HepG2 (cell line): Measurements from ENCODE around the gene PIGV. TPM values are rescaled to one million over a fixed set of nuclear protein-coding genes. Genes with fewer than 3 reads are reported as not detected.
A peak's percentile ranks its signal among the peaks of the same experiment; 100 is the strongest.

Experiments
- ARID2 ChIP-seq: sonication (generic); formaldehyde crosslinking; IDR thresholded peaks from 2 replicates; pipeline ENCODE4 v1.8.1; 2022; ENCODE audit warnings: mild to moderate bottlenecking, missing genetic modification reagents, borderline replicate concordance
- BHLHE40 ChIP-seq: IDR thresholded peaks from 2 replicates; pipeline ENCODE4 v1.6.1; 2011; ENCODE audit warnings: low read length, improper control_type of control experiment
- CBX5 ChIP-seq: sonication (generic); formaldehyde crosslinking; IDR thresholded peaks from 2 replicates; pipeline ENCODE4 v1.4.0; 2020; ENCODE audit warnings: missing genetic modification reagents, borderline replicate concordance
- FOXA3 ChIP-seq: IDR thresholded peaks from 2 replicates; pipeline ENCODE4 v1.6.1; 2016; ENCODE audit warnings: missing genetic modification reagents, missing compliant biosample characterization
- FOXM1 ChIP-seq: sonication (generic); formaldehyde crosslinking; IDR thresholded peaks from 2 replicates; pipeline ENCODE4 v1.5.0; 2020; ENCODE audit warnings: missing genetic modification reagents
- HES4 ChIP-seq: sonication (generic); formaldehyde crosslinking; IDR thresholded peaks from 2 replicates; pipeline ENCODE4 v1.9.0; 2021; ENCODE audit warnings: mild to moderate bottlenecking, missing genetic modification reagents, borderline replicate concordance
- HNF4A ChIP-seq: sonication (generic); formaldehyde crosslinking; IDR thresholded peaks from 2 replicates; pipeline ENCODE4 v1.4.0; 2020; ENCODE audit warnings: missing genetic modification reagents
- ONECUT2 ChIP-seq: sonication (generic); formaldehyde crosslinking; IDR thresholded peaks from 2 replicates; pipeline ENCODE4 v1.4.0; 2020; ENCODE audit warnings: missing genetic modification reagents
- SNAPC2 ChIP-seq: sonication (generic); formaldehyde crosslinking; IDR thresholded peaks from 2 replicates; pipeline ENCODE4 v1.8.1; 2022; ENCODE audit warnings: mild to moderate bottlenecking, missing genetic modification reagents
- SSRP1 ChIP-seq: IDR thresholded peaks from 2 replicates; pipeline ENCODE4 v1.6.1; 2016; ENCODE audit warnings: control low read depth
- TFAP4 ChIP-seq: sonication (generic); IDR thresholded peaks from 2 replicates; pipeline ENCODE4 v1.6.1; 2016; ENCODE audit warnings: low read depth, borderline replicate concordance
- ZBTB26 ChIP-seq: IDR thresholded peaks from 2 replicates; pipeline ENCODE4 v1.6.1; 2016; ENCODE audit warnings: missing compliant biosample characterization, missing genetic modification reagents, borderline replicate concordance
- ZBTB7A ChIP-seq: sonication (generic); formaldehyde crosslinking; IDR thresholded peaks from 2 replicates; pipeline ENCODE4 v1.8.0; 2022; ENCODE audit warnings: mild to moderate bottlenecking, missing genetic modification reagents
- ZNF280B ChIP-seq: sonication (generic); formaldehyde crosslinking; IDR thresholded peaks from 2 replicates; pipeline ENCODE4 v1.5.0; 2020; ENCODE audit warnings: missing genetic modification reagents, mild to moderate bottlenecking, borderline replicate concordance
- ZNF629 ChIP-seq: sonication (generic); formaldehyde crosslinking; conservative IDR thresholded peaks from 2 replicates; pipeline ENCODE4 v1.5.0; 2020; ENCODE audit warnings: missing genetic modification reagents
- polyA plus RNA-seq, 8 experiments: library from polyadenylated mRNA; depleted of rRNA in 3 of 8; stranded (reverse) in 7 of 8; unstranded in 1 of 8; fragments of >200 nt; fragmentation: Illumina TruSeq in 4 of 8; extraction: Trizol in 4 of 8; gene quantifications; 2 replicates each; pipeline versions ENCODE4 v1.2.1 to v1.2.3, GENCODE V29; 2011 to 2016; ENCODE audit warnings: low read depth in 4 of 8, missing spikeins in 1 of 8, mixed read lengths in 1 of 8; ENCODE audit not compliant: insufficient read depth in 1 of 8
- total RNA-seq, 5 experiments: library from RNA; depleted of rRNA; stranded (reverse); fragments of >200 nt; fragmentation: Illumina TruSeq; extraction: Trizol; gene quantifications; 2 replicates each; pipeline ENCODE4 v1.2.3, GENCODE V29; 2016; ENCODE audit warnings: low read depth in 1 of 5
- TF ChIP-seq, protein P1 (sequence below): sonication (generic); formaldehyde crosslinking; IDR thresholded peaks from 2 replicates; pipeline ENCODE4 v1.4.0; 2020; ENCODE audit warnings: missing genetic modification reagents
- TF ChIP-seq, protein P2 (sequence below): IDR thresholded peaks from 2 replicates; pipeline ENCODE4 v1.6.1; 2012; ENCODE audit warnings: low read length, improper control_type of control experiment

The PIGV gene
- total and polyA plus RNA-seq, 2 of the 13 experiments (the other 11 are each of a cell fraction or from before 2014, with no cell fraction given): 13.5 to 22.7 TPM

GRCh38 chr1:26838474-26839338 is 51.0 kb downstream of the PIGV start (continued):
- TF ChIP-seq HES4 (CRISPR knock-in tag) (no peak), BHLHE40 (no peak), ZNF280B (CRISPR knock-in tag) (no peak), ARID2 (CRISPR knock-in tag) (no peak), ZBTB26 (peak; percentile 76; the same call in 1 of the 2 replicates), FOXA3 (CRISPR knock-in tag) (0 out of 2 replicates have a peak, but pooled peaks have one; percentile 34), ZBTB7A (CRISPR knock-in tag) (no peak), FOXM1 (CRISPR knock-in tag) (no peak), HNF4A (CRISPR knock-in tag) (peak; percentile 82), SSRP1 (CRISPR knock-in tag) (no peak), CBX5 (CRISPR knock-in tag) (0 out of 2 replicates have a peak, but pooled peaks have one; percentile 41), ONECUT2 (CRISPR knock-in tag) (no peak), SNAPC2 (CRISPR knock-in tag) (no peak), ZNF629 (CRISPR knock-in tag) (peak; percentile 91), TFAP4 (peak; percentile 97)
- TF ChIP-seq, protein P1, sequence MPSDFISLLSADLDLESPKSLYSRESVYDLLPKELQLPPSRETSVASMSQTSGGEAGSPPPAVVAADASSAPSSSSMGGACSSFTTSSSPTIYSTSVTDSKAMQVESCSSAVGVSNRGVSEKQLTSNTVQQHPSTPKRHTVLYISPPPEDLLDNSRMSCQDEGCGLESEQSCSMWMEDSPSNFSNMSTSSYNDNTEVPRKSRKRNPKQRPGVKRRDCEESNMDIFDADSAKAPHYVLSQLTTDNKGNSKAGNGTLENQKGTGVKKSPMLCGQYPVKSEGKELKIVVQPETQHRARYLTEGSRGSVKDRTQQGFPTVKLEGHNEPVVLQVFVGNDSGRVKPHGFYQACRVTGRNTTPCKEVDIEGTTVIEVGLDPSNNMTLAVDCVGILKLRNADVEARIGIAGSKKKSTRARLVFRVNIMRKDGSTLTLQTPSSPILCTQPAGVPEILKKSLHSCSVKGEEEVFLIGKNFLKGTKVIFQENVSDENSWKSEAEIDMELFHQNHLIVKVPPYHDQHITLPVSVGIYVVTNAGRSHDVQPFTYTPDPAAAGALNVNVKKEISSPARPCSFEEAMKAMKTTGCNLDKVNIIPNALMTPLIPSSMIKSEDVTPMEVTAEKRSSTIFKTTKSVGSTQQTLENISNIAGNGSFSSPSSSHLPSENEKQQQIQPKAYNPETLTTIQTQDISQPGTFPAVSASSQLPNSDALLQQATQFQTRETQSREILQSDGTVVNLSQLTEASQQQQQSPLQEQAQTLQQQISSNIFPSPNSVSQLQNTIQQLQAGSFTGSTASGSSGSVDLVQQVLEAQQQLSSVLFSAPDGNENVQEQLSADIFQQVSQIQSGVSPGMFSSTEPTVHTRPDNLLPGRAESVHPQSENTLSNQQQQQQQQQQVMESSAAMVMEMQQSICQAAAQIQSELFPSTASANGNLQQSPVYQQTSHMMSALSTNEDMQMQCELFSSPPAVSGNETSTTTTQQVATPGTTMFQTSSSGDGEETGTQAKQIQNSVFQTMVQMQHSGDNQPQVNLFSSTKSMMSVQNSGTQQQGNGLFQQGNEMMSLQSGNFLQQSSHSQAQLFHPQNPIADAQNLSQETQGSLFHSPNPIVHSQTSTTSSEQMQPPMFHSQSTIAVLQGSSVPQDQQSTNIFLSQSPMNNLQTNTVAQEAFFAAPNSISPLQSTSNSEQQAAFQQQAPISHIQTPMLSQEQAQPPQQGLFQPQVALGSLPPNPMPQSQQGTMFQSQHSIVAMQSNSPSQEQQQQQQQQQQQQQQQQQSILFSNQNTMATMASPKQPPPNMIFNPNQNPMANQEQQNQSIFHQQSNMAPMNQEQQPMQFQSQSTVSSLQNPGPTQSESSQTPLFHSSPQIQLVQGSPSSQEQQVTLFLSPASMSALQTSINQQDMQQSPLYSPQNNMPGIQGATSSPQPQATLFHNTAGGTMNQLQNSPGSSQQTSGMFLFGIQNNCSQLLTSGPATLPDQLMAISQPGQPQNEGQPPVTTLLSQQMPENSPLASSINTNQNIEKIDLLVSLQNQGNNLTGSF (CRISPR knock-in tag): no peak
- TF ChIP-seq, protein P2, sequence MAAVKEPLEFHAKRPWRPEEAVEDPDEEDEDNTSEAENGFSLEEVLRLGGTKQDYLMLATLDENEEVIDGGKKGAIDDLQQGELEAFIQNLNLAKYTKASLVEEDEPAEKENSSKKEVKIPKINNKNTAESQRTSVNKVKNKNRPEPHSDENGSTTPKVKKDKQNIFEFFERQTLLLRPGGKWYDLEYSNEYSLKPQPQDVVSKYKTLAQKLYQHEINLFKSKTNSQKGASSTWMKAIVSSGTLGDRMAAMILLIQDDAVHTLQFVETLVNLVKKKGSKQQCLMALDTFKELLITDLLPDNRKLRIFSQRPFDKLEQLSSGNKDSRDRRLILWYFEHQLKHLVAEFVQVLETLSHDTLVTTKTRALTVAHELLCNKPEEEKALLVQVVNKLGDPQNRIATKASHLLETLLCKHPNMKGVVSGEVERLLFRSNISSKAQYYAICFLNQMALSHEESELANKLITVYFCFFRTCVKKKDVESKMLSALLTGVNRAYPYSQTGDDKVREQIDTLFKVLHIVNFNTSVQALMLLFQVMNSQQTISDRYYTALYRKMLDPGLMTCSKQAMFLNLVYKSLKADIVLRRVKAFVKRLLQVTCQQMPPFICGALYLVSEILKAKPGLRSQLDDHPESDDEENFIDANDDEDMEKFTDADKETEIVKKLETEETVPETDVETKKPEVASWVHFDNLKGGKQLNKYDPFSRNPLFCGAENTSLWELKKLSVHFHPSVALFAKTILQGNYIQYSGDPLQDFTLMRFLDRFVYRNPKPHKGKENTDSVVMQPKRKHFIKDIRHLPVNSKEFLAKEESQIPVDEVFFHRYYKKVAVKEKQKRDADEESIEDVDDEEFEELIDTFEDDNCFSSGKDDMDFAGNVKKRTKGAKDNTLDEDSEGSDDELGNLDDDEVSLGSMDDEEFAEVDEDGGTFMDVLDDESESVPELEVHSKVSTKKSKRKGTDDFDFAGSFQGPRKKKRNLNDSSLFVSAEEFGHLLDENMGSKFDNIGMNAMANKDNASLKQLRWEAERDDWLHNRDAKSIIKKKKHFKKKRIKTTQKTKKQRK: no peak
